Fibroblast of lung (primary cell): ENCODE results near the gene COMP.

ENCODE experiments used
- CTCF ChIP-seq, 2 donors: IDR thresholded peaks in 1 of 2; conservative IDR thresholded peaks in 1 of 2; 1 replicate in 1 of 2; 2 replicates in 1 of 2; pipeline ENCODE4 v1.5.1; 2011 to 2012; ENCODE audit warnings: low read length in 2 of 2, control low read depth in 1 of 2, inconsistent platforms in 1 of 2, low read depth in 1 of 2, mild to moderate bottlenecking in 1 of 2
- EZH2 ChIP-seq: IDR thresholded peaks from 2 replicates; pipeline ENCODE4 v1.5.1; 2012; ENCODE audit warnings: low read length, control low read depth, mild to moderate bottlenecking; ENCODE audit errors: missing control alignments

GRCh38 chr19:18776288-18776594 is 14.9 kb downstream of the COMP start:
- TF ChIP-seq CTCF (conservative IDR thresholded peaks at IDR 0.05 in 1 of 2, IDR thresholded peaks at IDR 0.05 in 1 of 2; ENCODE audit: low read depth in 1 of 2, low read length in 2 of 2) (peak; percentile 35 to 57), EZH2 (no peak)
